Dermis microvascular lymphatic vessel endothelial cell (primary cell): ENCODE results near the gene KIRREL2. TPM values are rescaled to one million over a fixed set of nuclear protein-coding genes. Genes with fewer than 3 reads are reported as not detected.

Source experiments
- total RNA-seq: library from RNA; depleted of rRNA; stranded (reverse); fragments of >200 nt; gene quantifications from 2 replicates; pipeline ENCODE4 v1.2.1, GENCODE V29; 2014

The KIRREL2 gene
- total RNA-seq, 1 donor from 2014 or later, result not detected

Other genes with a start within 250 kb of the KIRREL2 start
- gene HAUS5, start 244.2 kb upstream of the KIRREL2 start, total RNA-seq, result 4.9 and 5.6 TPM in 2 replicates
- 27.9 and 35.4 TPM in 2 replicates for gene RBM42, start 227.9 kb upstream of the KIRREL2 start, total RNA-seq
- under 0.01 and 0.26 TPM in 2 replicates for gene ETV2, start 215.2 kb upstream of the KIRREL2 start, total RNA-seq
- gene COX6B1, start 208.6 kb upstream of the KIRREL2 start, total RNA-seq, result 243 and 347 TPM in 2 replicates
- not detected in 2 replicates for gene UPK1A, start 190.4 kb upstream of the KIRREL2 start, total RNA-seq
- not detected in 2 replicates for gene ZBTB32, start 152.4 kb upstream of the KIRREL2 start, total RNA-seq
- gene KMT2B, start 138.9 kb upstream of the KIRREL2 start, total RNA-seq, result 2.3 and 7.1 TPM in 2 replicates
- 1.1 and 1.8 TPM in 2 replicates for gene IGFLR1, start 114.5 kb upstream of the KIRREL2 start, total RNA-seq
- 2.4 and 4.3 TPM in 2 replicates for gene U2AF1L4, start 111.5 kb upstream of the KIRREL2 start, total RNA-seq
- gene PSENEN, start 111.3 kb upstream of the KIRREL2 start, total RNA-seq, result 16.3 and 19.2 TPM in 2 replicates
- gene LIN37, start 108.3 kb upstream of the KIRREL2 start, total RNA-seq, result 3.0 and 3.8 TPM in 2 replicates
- gene HSPB6, start 99.9 kb upstream of the KIRREL2 start, total RNA-seq, result 0.13 and 0.25 TPM in 2 replicates
- gene PROSER3, start 98.7 kb upstream of the KIRREL2 start, total RNA-seq, result 1.3 and 1.4 TPM in 2 replicates
- 1.0 and 2.3 TPM in 2 replicates for gene ARHGAP33, start 81.3 kb upstream of the KIRREL2 start, total RNA-seq
- gene PRODH2, start 44.1 kb upstream of the KIRREL2 start, total RNA-seq, result not detected in 2 replicates
- not detected in 2 replicates for gene NPHS1, start 4.4 kb upstream of the KIRREL2 start, total RNA-seq
- 1.8 TPM in 2 replicates for gene APLP1, start 11.7 kb downstream of the KIRREL2 start, total RNA-seq
- gene NFKBID, start 43.6 kb downstream of the KIRREL2 start, total RNA-seq, result 1.4 and 2.8 TPM in 2 replicates
- gene HCST, start 45.6 kb downstream of the KIRREL2 start, total RNA-seq, result 0.38 and 0.39 TPM in 2 replicates
- not detected in 2 replicates for gene TYROBP, start 51.4 kb downstream of the KIRREL2 start, total RNA-seq
- gene LRFN3, start 79.5 kb downstream of the KIRREL2 start, total RNA-seq, result 0.77 and 2.9 TPM in 2 replicates
- 7.2 and 14.0 TPM in 2 replicates for gene SDHAF1, start 138.3 kb downstream of the KIRREL2 start, total RNA-seq
- gene SYNE4, start 151.9 kb downstream of the KIRREL2 start, total RNA-seq, result under 0.01 TPM in 1 of 2 replicates, not detected in the other
- 5.5 and 8.7 TPM in 2 replicates for gene ALKBH6, start 157.3 kb downstream of the KIRREL2 start, total RNA-seq
- 1.3 and 6.1 TPM in 2 replicates for gene CLIP3, start 176.0 kb downstream of the KIRREL2 start, total RNA-seq
- 0.77 and 1.1 TPM in 2 replicates for gene THAP8, start 197.4 kb downstream of the KIRREL2 start, total RNA-seq
- 1.8 and 2.7 TPM in 2 replicates for gene WDR62, start 198.0 kb downstream of the KIRREL2 start, total RNA-seq